T-helper 2 cell treated with Interferon-gamma antibody and Interleukin-4, amounts not matched to agents 5 μg/mL and 100 μg/mL, for 36 hours (primary cell): ENCODE results near the gene OR7A17.

Experiments
- DNase-seq: peaks from one replicate; pipeline ENCODE4 v3.0.0; 2021; ENCODE audit warnings: low spot score
- H3K27ac Mint-ChIP-seq: one replicate; pipeline ENCODE4 v1.8.0; 2021; ENCODE audit warnings: mild to moderate bottlenecking, mixed read lengths
- H3K27me3 Mint-ChIP-seq: one replicate; pipeline ENCODE4 v1.8.0; 2021; ENCODE audit warnings: low read depth, mixed read lengths
- H3K36me3 Mint-ChIP-seq: one replicate; pipeline ENCODE4 v1.8.0; 2021; ENCODE audit warnings: low read depth, mixed read lengths
- H3K4me1 Mint-ChIP-seq: one replicate; pipeline ENCODE4 v1.8.0; 2021; ENCODE audit warnings: low read depth, mixed read lengths
- H3K4me3 Mint-ChIP-seq: one replicate; pipeline ENCODE4 v1.8.0; 2022; ENCODE audit warnings: mild to moderate bottlenecking, moderate library complexity, mixed read lengths
- H3K9me3 Mint-ChIP-seq: one replicate; pipeline ENCODE4 v1.8.0; 2021; ENCODE audit warnings: mixed read lengths

The OR7A17 gene

GRCh38 chr19:14886032-14886431, at the start of gene OR7A17:
Gene OR7A17 (minus strand): TSS chr19:14886132. CDS start chr19:14881355, 4,777 bp downstream.
- DNase-seq, result no peak
- Mint-ChIP-seq H3K4me3 (no peak within 1 kb of the TSS), H3K9me3 (no peaks in the 10 kb centered on the region), H3K27ac (no peak within 1 kb of the TSS), H3K27me3 (peaks cover 2% of the 10 kb centered on the region), H3K4me1 (peaks cover 3% of the 10 kb centered on the region), H3K36me3 (no peaks in the 10 kb centered on the region)

- no peaks in the 10 kb centered on the region for H3K4me1 Mint-ChIP-seq
- DNase-seq, result no peak
- no peaks in the 10 kb centered on the region for H3K27me3 Mint-ChIP-seq
- no peak overlapping the region for H3K4me3 Mint-ChIP-seq
- H3K36me3 Mint-ChIP-seq, result no peaks in the 10 kb centered on the region
- no peak overlapping the region for H3K27ac Mint-ChIP-seq
- H3K9me3 Mint-ChIP-seq, result no peaks in the 10 kb centered on the region
These were observed 47.6 kb upstream of the OR7A17 start for GRCh38 chr19:14933506-14933905.

GRCh38 chr19:14916848-14917247, 30.9 kb upstream of the OR7A17 start:
- no peaks in the 10 kb centered on the region for H3K4me1 Mint-ChIP-seq
- DNase-seq, result no peak
- no peaks in the 10 kb centered on the region for H3K9me3 Mint-ChIP-seq
- no peaks in the 10 kb centered on the region for H3K36me3 Mint-ChIP-seq
- no peaks in the 10 kb centered on the region for H3K27me3 Mint-ChIP-seq
- no peak overlapping the region for H3K4me3 Mint-ChIP-seq
- no peak overlapping the region for H3K27ac Mint-ChIP-seq

GRCh38 chr19:14915116-14915515, 29.2 kb upstream of the OR7A17 start:
- Mint-ChIP-seq H3K36me3 (no peaks in the 10 kb centered on the region), H3K9me3 (no peaks in the 10 kb centered on the region), H3K27me3 (no peaks in the 10 kb centered on the region), H3K27ac (no peak overlapping the region), H3K4me3 (no peak overlapping the region), H3K4me1 (no peaks in the 10 kb centered on the region)
- DNase-seq, result no peak

- DNase-seq, result no peak
- no peaks in the 10 kb centered on the region for H3K9me3 Mint-ChIP-seq
These were observed 20.8 kb upstream of the OR7A17 start for GRCh38 chr19:14906711-14907110.

GRCh38 chr19:14901675-14902260, 15.8 kb upstream of the OR7A17 start:
- H3K36me3 Mint-ChIP-seq, result no peaks in the 10 kb centered on the region
- no peaks in the 10 kb centered on the region for H3K4me1 Mint-ChIP-seq
- H3K4me3 Mint-ChIP-seq, result no peak overlapping the region
- H3K9me3 Mint-ChIP-seq, result no peaks in the 10 kb centered on the region
- H3K27ac Mint-ChIP-seq, result no peak overlapping the region
- H3K27me3 Mint-ChIP-seq, result peaks cover 4% of the 10 kb centered on the region
- no peak for DNase-seq

More at GRCh38 chr19:14906711-14907110, 20.8 kb upstream of the OR7A17 start:
- H3K4me1 Mint-ChIP-seq, result no peaks in the 10 kb centered on the region
- no peaks in the 10 kb centered on the region for H3K27me3 Mint-ChIP-seq
- H3K4me3 Mint-ChIP-seq, result no peak overlapping the region
- H3K27ac Mint-ChIP-seq, result no peak overlapping the region
- H3K36me3 Mint-ChIP-seq, result no peaks in the 10 kb centered on the region

GRCh38 chr19:14890643-14891379, 4.9 kb upstream of the OR7A17 start:
- Mint-ChIP-seq H3K9me3 (no peaks in the 10 kb centered on the region), H3K4me1 (peaks cover 3% of the 10 kb centered on the region)

GRCh38 chr19:14889994-14890642, 4.2 kb upstream of the OR7A17 start:
- H3K27me3 Mint-ChIP-seq, result peaks cover 10% of the 10 kb centered on the region
- H3K9me3 Mint-ChIP-seq, result no peaks in the 10 kb centered on the region
- no peaks in the 10 kb centered on the region for H3K36me3 Mint-ChIP-seq
- DNase-seq, result no peak
- H3K27ac Mint-ChIP-seq, result no peak overlapping the region
- H3K4me1 Mint-ChIP-seq, result peaks cover 3% of the 10 kb centered on the region
- no peak overlapping the region for H3K4me3 Mint-ChIP-seq

More at GRCh38 chr19:14890643-14891379, 4.9 kb upstream of the OR7A17 start:
- peaks cover 10% of the 10 kb centered on the region for H3K27me3 Mint-ChIP-seq
- no peak overlapping the region for H3K4me3 Mint-ChIP-seq
- H3K27ac Mint-ChIP-seq, result no peak overlapping the region
- DNase-seq, result no peak
- no peaks in the 10 kb centered on the region for H3K36me3 Mint-ChIP-seq

GRCh38 chr19:14871619-14872230, 14.2 kb downstream of the OR7A17 start:
- Mint-ChIP-seq H3K4me1 (no peaks in the 10 kb centered on the region), H3K9me3 (no peaks in the 10 kb centered on the region), H3K27me3 (peaks cover 6% of the 10 kb centered on the region), H3K4me3 (no peak overlapping the region), H3K27ac (no peak overlapping the region), H3K36me3 (no peaks in the 10 kb centered on the region)
- DNase-seq, result no peak

GRCh38 chr19:14868497-14868896, 17.4 kb downstream of the OR7A17 start:
- Mint-ChIP-seq H3K36me3 (no peaks in the 10 kb centered on the region), H3K4me1 (no peaks in the 10 kb centered on the region), H3K9me3 (no peaks in the 10 kb centered on the region), H3K4me3 (no peak overlapping the region), H3K27ac (no peak overlapping the region), H3K27me3 (peaks cover 3% of the 10 kb centered on the region)
- no peak for DNase-seq

- no peaks in the 10 kb centered on the region for H3K36me3 Mint-ChIP-seq
- H3K27me3 Mint-ChIP-seq, result no peaks in the 10 kb centered on the region
- no peak within 1 kb of the TSS for H3K4me3 Mint-ChIP-seq
- DNase-seq, result no peak
- no peak within 1 kb of the TSS for H3K27ac Mint-ChIP-seq
- H3K4me1 Mint-ChIP-seq, result no peaks in the 10 kb centered on the region
- no peaks in the 10 kb centered on the region for H3K9me3 Mint-ChIP-seq
These were observed 37.1 kb downstream of the OR7A17 start, which contains the start of gene OR7A10 for GRCh38 chr19:14848822-14849221. Gene OR7A10 (minus strand): TSS chr19:14848922. CDS start chr19:14841877, 7,045 bp downstream.

GRCh38 chr19:14843578-14843977, 42.4 kb downstream of the OR7A17 start:
- DNase-seq, result no peak
- H3K4me1 Mint-ChIP-seq, result no peaks in the 10 kb centered on the region
- no peaks in the 10 kb centered on the region for H3K36me3 Mint-ChIP-seq
- H3K27me3 Mint-ChIP-seq, result no peaks in the 10 kb centered on the region
- no peaks in the 10 kb centered on the region for H3K9me3 Mint-ChIP-seq
- no peak overlapping the region for H3K27ac Mint-ChIP-seq
- H3K4me3 Mint-ChIP-seq, result no peak overlapping the region

GRCh38 chr19:14843169-14843568, 42.8 kb downstream of the OR7A17 start:
- H3K9me3 Mint-ChIP-seq, result no peaks in the 10 kb centered on the region
- no peak overlapping the region for H3K4me3 Mint-ChIP-seq
- H3K4me1 Mint-ChIP-seq, result no peaks in the 10 kb centered on the region
- no peak for DNase-seq
- no peak overlapping the region for H3K27ac Mint-ChIP-seq
- H3K36me3 Mint-ChIP-seq, result no peaks in the 10 kb centered on the region
- no peaks in the 10 kb centered on the region for H3K27me3 Mint-ChIP-seq

- no peaks in the 10 kb centered on the region for H3K27me3 Mint-ChIP-seq
These were observed 45.7 kb downstream of the OR7A17 start for GRCh38 chr19:14840206-14840605.

More at GRCh38 chr19:14840206-14840605, 45.7 kb downstream of the OR7A17 start:
- no peaks in the 10 kb centered on the region for H3K4me1 Mint-ChIP-seq
- H3K27ac Mint-ChIP-seq, result no peak overlapping the region
- DNase-seq, result no peak
- H3K36me3 Mint-ChIP-seq, result no peaks in the 10 kb centered on the region
- no peaks in the 10 kb centered on the region for H3K9me3 Mint-ChIP-seq
- H3K4me3 Mint-ChIP-seq, result no peak overlapping the region
